K562 (cell line): ENCODE results near the gene PPRC1. TPM values are rescaled to one million over a fixed set of nuclear protein-coding genes. Genes with fewer than 3 reads are reported as not detected.

Source experiments
- ATAC-seq: fragments of 200-7000 bp; cut with Tn5 transposase; 3 replicates; pipeline ENCODE4 v1.9.1; 2020; ENCODE audit warnings: moderate library complexity
- BruUV-seq: library from RNA; stranded (reverse); fragments of 400-500 nt; replicated peaks from 2 replicates; lab custom pipeline; 2021; lab: Mats Ljungman, UMichigan
- CTCF ChIA-PET: fragments of 300-600 bp; formaldehyde crosslinking; extraction: SDS; loops from one replicate; lab custom pipeline; 2021; ENCODE audit warnings: low intra/inter-chr PET ratio; lab: Yijun Ruan, JAX
- POLR2A ChIA-PET: fragments of 300-600, 350-650 bp; sonication (Branson Sonifier 250); formaldehyde crosslinking; extraction: SDS; loops from one replicate; lab custom pipeline; 2021; ENCODE audit warnings: antibody characterized with exemption, inconsistent platforms; lab: Yijun Ruan, JAX
- DNase-seq, 4 experiments: peaks; one replicate each; pipeline versions ENCODE4 v3.0.0 to v3.0.0-alpha.2; 2011 to 2018; ENCODE audit warnings: low spot score in 3 of 4, mixed read lengths in 3 of 4; ENCODE audit errors: extremely low read depth in 1 of 4
- FAIRE-seq: peaks from 2 replicates; lab custom pipeline; 2011; peaks lifted over from hg19 to GRCh38; lab: Jason Lieb, UNC
- H2AFZ ChIP-seq: 2 replicates; pipeline ENCODE4 v1.6.0; 2011; ENCODE audit warnings: low read depth, low read length, control low read depth, inconsistent platforms
- H3K27ac ChIP-seq: fragments of 200-600 bp; 3 replicates; pipeline ENCODE4 v1.8.0; 2011; ENCODE audit warnings: low read depth, mild to moderate bottlenecking, control low read depth, inconsistent platforms, low read length, moderate library complexity, mixed read lengths; ENCODE audit errors: extremely low read depth
- H3K27me3 ChIP-seq, 2 experiments: fragments of 300-600 bp in 1 of 2; 2 replicates in 1 of 2; 3 replicates in 1 of 2; pipeline versions ENCODE4 v1.6.0 to v1.8.0; 2011; ENCODE audit warnings: inconsistent platforms in 2 of 2, low read length in 2 of 2, mild to moderate bottlenecking in 1 of 2, mixed read lengths in 1 of 2, moderate library complexity in 1 of 2; ENCODE audit not compliant: control insufficient read depth in 2 of 2, insufficient read depth in 2 of 2
- H3K36me3 ChIP-seq: fragments of 300-600 bp; 3 replicates; pipeline ENCODE4 v1.8.0; 2011; ENCODE audit warnings: mild to moderate bottlenecking, low read length, inconsistent platforms; ENCODE audit not compliant: control insufficient read depth, insufficient read depth
- H3K4me1 ChIP-seq, 2 experiments: fragments of 200-600 bp in 1 of 2; replicated peaks in 1 of 2; 2 replicates in 1 of 2; 3 replicates in 1 of 2; pipeline versions ENCODE4 v1.5.1 to v1.8.0; 2011; ENCODE audit warnings: inconsistent platforms in 2 of 2, low read length in 2 of 2, mild to moderate bottlenecking in 1 of 2, mixed read lengths in 1 of 2, moderate library complexity in 1 of 2; ENCODE audit not compliant: control insufficient read depth in 2 of 2, insufficient read depth in 2 of 2
- H3K4me2 ChIP-seq: 2 replicates; pipeline ENCODE4 v1.6.1; 2011; ENCODE audit warnings: low read length, control low read depth, inconsistent platforms, mixed read lengths; ENCODE audit not compliant: insufficient read depth
- H3K4me3 ChIP-seq: fragments of 200-600 bp; sonication (generic), shearing (Covaris generic); 2 replicates; pipeline ENCODE4 v1.5.1; 2016; ENCODE audit warnings: control low read depth, inconsistent platforms
- H3K79me2 ChIP-seq: fragments of 200-600 bp; 3 replicates; pipeline ENCODE4 v1.8.0; 2011; ENCODE audit warnings: low read length, inconsistent platforms; ENCODE audit not compliant: control insufficient read depth, insufficient read depth
- H3K9ac ChIP-seq, 2 experiments: 2 replicates each; pipeline versions ENCODE4 v1.6.0 to v1.6.1; 2011; ENCODE audit warnings: low read depth in 2 of 2, low read length in 2 of 2, control low read depth in 1 of 2, inconsistent platforms in 1 of 2, mild to moderate bottlenecking in 1 of 2, mixed read lengths in 1 of 2; ENCODE audit not compliant: insufficient read depth in 1 of 2
- H3K9me1 ChIP-seq: one replicate; pipeline ENCODE4 v1.6.0; 2011; ENCODE audit warnings: inconsistent platforms, mild to moderate bottlenecking, low read length, moderate library complexity; ENCODE audit not compliant: control insufficient read depth, insufficient read depth
- H3K9me3 ChIP-seq: replicated peaks from 2 replicates; pipeline ENCODE4 v1.5.1; 2011; ENCODE audit warnings: low read depth, low read length, inconsistent platforms; ENCODE audit not compliant: control insufficient read depth, insufficient read depth
- H4K20me1 ChIP-seq: replicated peaks from 2 replicates; pipeline ENCODE4 v1.6.1; 2011; ENCODE audit warnings: low read length, inconsistent platforms, mixed read lengths; ENCODE audit not compliant: control insufficient read depth, insufficient read depth
- CCNT2 ChIP-seq: IDR thresholded peaks from 2 replicates; pipeline ENCODE4 v1.6.1; 2011; ENCODE audit warnings: borderline replicate concordance, low read depth, mild to moderate bottlenecking, moderate library complexity, mixed read lengths, low read length; ENCODE audit not compliant: insufficient read length; ENCODE audit errors: extremely low read depth
- CEBPG ChIP-seq, 3 experiments: fragments of 200-800 bp in 1 of 3; sonication (Bioruptor generic) in 1 of 3; sonication (generic) in 1 of 3; formaldehyde crosslinking in 1 of 3; IDR thresholded peaks in 2 of 3; conservative IDR thresholded peaks in 1 of 3; 2 replicates each; pipeline versions ENCODE4 v1.6.1 to v1.8.0; 2016 to 2022; ENCODE audit warnings: missing compliant biosample characterization in 2 of 3, missing genetic modification characterization in 2 of 3, mild to moderate bottlenecking in 1 of 3, missing genetic modification reagents in 1 of 3
- CTCFL ChIP-seq: IDR thresholded peaks from 2 replicates; pipeline ENCODE4 v1.6.1; 2011; ENCODE audit warnings: borderline replicate concordance, low read depth, mild to moderate bottlenecking, moderate library complexity, low read length; ENCODE audit not compliant: insufficient read depth, poor library complexity, severe bottlenecking
- DMBX1 ChIP-seq: fragments of 250-450 bp; sonication (Bioruptor Pico); IDR thresholded peaks from 2 replicates; pipeline ENCODE4 v1.8.0; 2022; ENCODE audit warnings: inconsistent platforms, mild to moderate bottlenecking, moderate library complexity, borderline replicate concordance
- ELF1 ChIP-seq: fragments of 200-800 bp; sonication (Bioruptor generic); IDR thresholded peaks from 2 replicates; pipeline ENCODE4 v1.6.1; 2016; ENCODE audit warnings: missing genetic modification characterization, missing compliant biosample characterization
- EZH2 ChIP-seq: IDR thresholded peaks from 2 replicates; pipeline ENCODE4 v1.6.1; 2012; ENCODE audit warnings: low read depth, mild to moderate bottlenecking, inconsistent platforms, low read length, borderline replicate concordance
- KDM4B ChIP-seq, 2 experiments: fragments of 450-650 bp in 1 of 2; sonication (generic) in 1 of 2; IDR thresholded peaks; 2 replicates each; pipeline ENCODE4 v1.6.1; 2016 to 2017; ENCODE audit warnings: borderline replicate concordance in 2 of 2, antibody characterized with exemption in 1 of 2, low read depth in 1 of 2, mild to moderate bottlenecking in 1 of 2
- PRDM10 ChIP-seq: fragments of 450-650 bp; IDR thresholded peaks from 2 replicates; pipeline ENCODE4 v1.6.1; 2018; ENCODE audit not compliant: partially characterized antibody
- SMC3 ChIP-seq: conservative IDR thresholded peaks from 2 replicates; pipeline ENCODE4 v1.6.1; 2011; ENCODE audit warnings: low read depth, low read length, improper control_type of control experiment; ENCODE audit not compliant: insufficient read depth
- STAT5B ChIP-seq: fragments of 250-450 bp; sonication (Bioruptor Pico); IDR thresholded peaks from 2 replicates; pipeline ENCODE4 v1.8.0; 2021; ENCODE audit warnings: mild to moderate bottlenecking, inconsistent platforms
- TAL1 ChIP-seq: fragments of 450-650 bp; IDR thresholded peaks from 2 replicates; pipeline ENCODE4 v1.6.1; 2016; ENCODE audit warnings: mild to moderate bottlenecking
- ZBED1 ChIP-seq: IDR thresholded peaks from 2 replicates; pipeline ENCODE4 v1.6.1; 2014
- ZNF274 ChIP-seq: IDR thresholded peaks from 2 replicates; pipeline ENCODE4 v1.6.1; 2011; ENCODE audit warnings: low read depth, mild to moderate bottlenecking, low read length, moderate library complexity, borderline replicate concordance
- ZNF449 ChIP-seq: fragments of 250-450 bp; sonication (Bioruptor Pico); IDR thresholded peaks from 2 replicates; pipeline ENCODE4 v1.8.0; 2022; ENCODE audit warnings: moderate library complexity, mild to moderate bottlenecking, inconsistent platforms
- ZNF766 ChIP-seq: fragments of 200-800 bp; sonication (Bioruptor generic); conservative IDR thresholded peaks from 2 replicates; pipeline ENCODE4 v1.6.1; 2016; ENCODE audit warnings: missing genetic modification characterization, missing compliant biosample characterization
- whole genome bisulfite sequencing: fragments of 100-300 bp; shearing (Covaris generic); methylation state at CpG from one replicate; pipeline ENCODE4 v1.1.6; 2016; ENCODE audit warnings: low coverage, mixed read lengths; ENCODE audit not compliant: insufficient coverage; ENCODE audit errors: missing lambda C conversion rate; 5-methylcytosine and 5-hydroxymethylcytosine counted together
- in situ Hi-C: fragments of 300-500 bp; cut with MboI; formaldehyde crosslinking; loops from 4 replicates; pipeline ENCODE4 v1.15.0; 2018; ENCODE audit warnings: inconsistent platforms, mixed read lengths
- intact Hi-C: fragments of 100-400 bp; cut with micrococcal nuclease; formaldehyde crosslinking; loops from 2 replicates; pipeline ENCODE4 v1.14.2; 2022
- polyA plus RNA-seq, 8 experiments: library from polyadenylated mRNA; depleted of rRNA in 4 of 8; stranded (reverse) in 5 of 8; unstranded in 3 of 8; fragments of >200 nt; fragmentation: Nextera tagmentation in 2 of 8; fragmentation: Illumina TruSeq in 1 of 8; extraction: Ambion mirVana in 2 of 8; extraction: Trizol in 1 of 8; gene quantifications; 2 replicates each; pipeline versions ENCODE4 v1.2.1 to v1.2.3, GENCODE V29; 2011 to 2014; ENCODE audit warnings: inconsistent platforms in 1 of 8, missing spikeins in 1 of 8
- total RNA-seq, 7 experiments: library from RNA; depleted of rRNA in 6 of 7; stranded (reverse); fragments of >200 nt in 6 of 7; fragmentation: Illumina TruSeq in 2 of 7; extraction: Trizol in 2 of 7; gene quantifications; 2 replicates each; pipeline versions ENCODE4 v1.2.1 to v1.2.3, GENCODE V29; 2011 to 2021; ENCODE audit warnings: low replicate concordance in 1 of 7

PPRC1 gene
- total and polyA plus RNA-seq, 9 of the 15 experiments (the other 6 are each of a cell fraction or from before 2014, with no cell fraction given): 8.5 to 47.1 (median 16.2) TPM

GRCh38 chr10:102140218-102140617, 7.4 kb downstream of the PPRC1 start:
- Histone ChIP-seq H3K27me3 (no peaks in the 10 kb centered on the region), H3K9ac (no peak overlapping the region), H4K20me1 (peaks cover 23% of the 10 kb centered on the region; the same call in 1 of the 2 replicates), H3K36me3 (peaks cover 90% of the 10 kb centered on the region), H3K9me1 (peaks cover 11% of the 10 kb centered on the region), H3K79me2 (peaks cover 67% of the 10 kb centered on the region), H3K4me1 (peaks cover 8 to 15% of the 10 kb centered on the region in 2 experiments; a peak in 4 of 5 replicates), H3K4me3 (no peak overlapping the region), H3K27ac (no peak overlapping the region), H3K4me2 (no peak overlapping the region), H3K9me3 (no peaks in the 10 kb centered on the region), H2AFZ (no peak overlapping the region)
- FAIRE-seq: no peak
- WGBS: 100% methylated on average over 2 of the region's 4 CpGs
- DNase-seq: no peak
- ChIA-PET POLR2A (interaction anchor here (0.7 to 9.1 kb wide), 3 partner anchors 10 to 304 kb away, joined by 3 to 92 read pairs (median 3); partner anchors contain the start of gene NOLC1), CTCF (no interaction called here)
- no TSS peak for BruUV-seq
- in situ Hi-C loops (no loop called here), intact Hi-C loops (no loop called here)
- no peak for ATAC-seq
- TF ChIP-seq ZNF449 (CRISPR knock-in tag) (no peak), SMC3 (no peak), STAT5B (no peak), KDM4B (IDR thresholded peaks at IDR 0.05; ENCODE audit: borderline replicate concordance in 2 of 2, low read depth in 1 of 2) (no peak), PRDM10 (no peak), ZNF274 (no peak), TAL1 (no peak), ELF1 (tag) (no peak), ZBED1 (no peak), EZH2 (no peak), DMBX1 (CRISPR knock-in tag) (no peak), ZNF766 (CRISPR knock-in tag) (no peak), CEBPG (CRISPR knock-in tag; IDR thresholded peaks at IDR 0.05) (no peak), CEBPG (tag; conservative IDR thresholded peaks at IDR 0.05 in 1 of 2, IDR thresholded peaks at IDR 0.05 in 1 of 2) (no peak), CTCFL (no peak), CCNT2 (no peak)
